ENCODE results near the gene PAK3.

PAK3 gene

DNA sequence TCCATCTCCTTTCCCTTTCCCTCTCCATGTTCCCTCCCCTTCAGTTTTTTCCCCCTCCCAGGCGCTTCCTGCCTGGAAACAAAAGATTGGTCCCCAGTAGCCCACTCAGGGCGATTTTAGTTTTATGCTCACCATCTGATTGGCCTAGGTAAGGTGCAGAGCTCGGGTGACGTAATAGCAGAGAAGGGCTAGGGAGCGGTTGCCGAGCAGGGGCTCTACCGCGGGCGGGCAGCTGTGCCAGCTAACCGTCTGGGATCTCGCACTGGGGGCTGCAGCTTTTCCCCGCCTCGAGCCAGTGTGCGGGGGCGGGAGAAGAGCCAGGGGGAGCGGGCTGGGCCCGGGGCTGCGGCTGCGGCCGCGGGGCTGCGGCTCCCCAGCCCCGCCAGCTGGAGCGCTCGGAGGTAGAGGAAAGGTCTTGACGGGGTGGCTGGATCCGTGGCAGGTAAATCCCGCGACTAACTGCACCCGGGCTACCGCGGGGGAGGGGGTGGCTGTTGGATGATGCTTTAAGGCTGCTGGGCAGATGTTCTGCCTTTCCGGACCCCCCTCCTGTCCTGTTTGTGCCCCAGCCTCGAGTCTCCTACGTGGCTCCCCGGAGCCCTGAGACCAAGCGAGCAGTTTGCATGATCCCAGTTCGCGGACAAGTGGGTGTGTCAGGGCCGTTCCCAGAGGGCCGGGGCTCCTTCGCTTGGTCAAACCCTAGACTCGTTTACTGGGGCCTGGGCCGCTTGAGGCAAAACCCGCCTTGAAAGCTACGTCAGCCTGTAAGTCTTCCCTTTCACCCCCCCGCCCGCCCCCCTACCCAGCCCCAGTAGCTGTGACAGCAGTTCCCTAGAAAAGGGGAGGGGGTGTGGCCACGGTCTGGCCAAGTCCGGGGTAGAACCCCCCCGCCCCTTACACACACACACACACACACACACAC lies at the start of gene PAK3:
Gene PAK3 (plus strand): TSS at position 218 of the 922 bp plus-strand sequence. CDS start 26,913 bp downstream, outside the sequence.
- peak; percentile 69 for DNase-seq (ENCODE audit: low spot score)

DNA sequence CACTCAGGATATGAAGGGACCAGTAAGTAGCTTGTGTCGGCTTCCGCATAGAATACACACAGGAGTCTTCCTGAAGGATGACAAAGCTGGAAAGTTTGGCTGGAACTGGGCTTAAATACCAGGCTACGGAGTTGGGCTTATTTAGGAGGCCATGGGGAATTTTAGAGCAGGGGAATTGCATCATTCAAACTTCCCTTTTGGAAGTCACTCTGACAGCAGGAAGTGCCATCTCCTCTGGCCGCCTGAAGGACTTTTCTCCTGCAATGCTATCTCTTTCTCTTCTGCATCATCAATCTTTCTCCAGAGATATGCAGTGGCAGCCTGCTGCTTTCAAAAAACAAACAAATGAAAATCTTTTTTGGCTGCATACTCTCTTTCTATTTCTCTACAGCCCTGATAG lies 48.4 kb upstream of the PAK3 start:
- no peak for DNase-seq (ENCODE audit: low spot score)

DNA sequence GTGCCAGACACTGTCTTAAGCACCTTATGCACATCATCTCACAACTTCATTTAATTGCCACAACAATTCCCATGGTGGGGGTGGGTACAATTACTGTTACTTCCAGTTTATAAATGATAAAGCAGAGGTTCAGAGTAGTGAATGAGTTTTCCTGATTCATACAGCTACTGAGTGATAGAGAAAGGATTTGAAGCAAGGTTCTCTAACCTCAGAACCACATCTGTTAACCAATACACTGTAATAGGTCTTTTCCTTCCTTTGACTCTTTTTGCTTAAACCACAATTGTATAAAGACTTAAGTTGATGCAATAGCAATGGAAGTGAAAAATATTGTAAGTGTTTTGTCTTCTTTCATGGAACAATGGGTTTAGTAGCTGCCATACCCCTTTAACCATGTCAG lies 43.5 kb upstream of the PAK3 start:
- DNase-seq (ENCODE audit: low spot score), result no peak

DNA sequence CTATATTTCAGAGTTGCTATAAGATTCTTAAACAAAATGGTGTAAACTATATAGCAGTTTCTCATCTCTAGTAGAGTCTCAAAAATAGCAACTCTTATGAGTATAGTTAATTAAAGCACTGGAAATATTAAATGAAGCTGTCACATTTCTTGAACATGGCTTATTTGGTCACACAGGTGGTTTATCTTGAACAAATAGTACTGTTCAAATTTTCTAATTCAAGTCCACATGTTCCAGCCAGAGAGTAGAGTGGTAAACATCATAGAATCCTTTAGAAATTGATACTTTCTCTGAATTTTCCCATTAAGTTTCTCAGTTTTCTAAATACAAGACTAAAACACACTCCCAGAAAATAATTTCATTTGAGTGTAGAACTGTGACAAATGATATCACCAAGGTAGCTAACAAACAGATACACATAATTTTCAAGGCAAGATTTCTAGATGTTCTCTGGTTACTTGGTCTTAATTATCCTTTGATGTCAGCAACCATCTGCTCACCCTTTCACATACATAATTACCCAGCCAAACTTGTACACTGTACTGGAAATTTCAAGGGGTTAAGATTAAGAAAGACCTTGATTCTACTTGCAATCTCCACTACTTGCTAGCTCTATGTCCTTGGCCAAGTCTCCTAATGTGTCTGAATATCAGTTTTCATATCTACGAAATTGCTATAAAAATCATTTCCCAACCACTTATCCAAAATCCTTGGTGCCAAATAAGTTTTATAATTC lies 24.3 kb upstream of the PAK3 start:
- no peak for DNase-seq (ENCODE audit: low spot score)

DNA sequence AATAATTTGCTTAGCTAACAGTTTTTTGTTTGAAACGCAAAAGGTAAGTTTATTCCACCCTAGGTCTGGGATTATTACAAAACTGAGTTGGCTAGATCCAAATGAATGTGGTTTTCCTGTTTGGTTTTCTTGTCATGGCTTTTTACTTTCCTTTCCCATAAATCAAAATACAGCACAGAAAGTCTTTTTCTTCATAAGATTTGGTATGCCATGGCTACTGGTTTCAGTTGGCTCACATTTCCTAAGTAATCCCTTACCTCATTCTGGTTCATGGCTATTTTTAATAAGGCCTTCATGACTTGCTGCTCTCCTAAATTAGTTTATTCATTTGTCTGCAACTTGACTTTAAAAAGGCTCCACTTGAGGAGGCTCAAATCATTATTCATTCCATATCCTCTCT lies 12.9 kb upstream of the PAK3 start:
- DNase-seq (ENCODE audit: low spot score), result no peak

DNA sequence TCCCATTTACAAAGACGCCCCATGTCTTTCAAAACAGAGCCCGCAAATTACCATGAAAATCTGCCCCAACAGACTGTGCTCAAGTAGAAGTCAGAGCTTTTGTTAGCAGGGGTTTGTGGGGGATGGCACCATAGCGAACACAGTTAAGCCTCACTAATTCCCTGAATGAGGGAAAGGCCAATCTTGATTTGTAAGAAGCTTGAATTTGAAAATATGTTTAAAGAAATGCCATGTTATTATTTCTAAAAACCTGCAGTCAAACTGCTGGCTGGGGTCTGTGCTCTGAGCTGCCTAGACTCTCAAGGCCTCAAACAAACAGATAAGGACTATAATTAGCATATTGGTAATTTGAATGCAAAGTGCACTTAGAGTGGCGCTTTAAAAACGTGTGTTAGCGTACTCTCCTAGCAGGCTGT lies 9.4 kb upstream of the PAK3 start:
- no peak for DNase-seq (ENCODE audit: low spot score)

DNA sequence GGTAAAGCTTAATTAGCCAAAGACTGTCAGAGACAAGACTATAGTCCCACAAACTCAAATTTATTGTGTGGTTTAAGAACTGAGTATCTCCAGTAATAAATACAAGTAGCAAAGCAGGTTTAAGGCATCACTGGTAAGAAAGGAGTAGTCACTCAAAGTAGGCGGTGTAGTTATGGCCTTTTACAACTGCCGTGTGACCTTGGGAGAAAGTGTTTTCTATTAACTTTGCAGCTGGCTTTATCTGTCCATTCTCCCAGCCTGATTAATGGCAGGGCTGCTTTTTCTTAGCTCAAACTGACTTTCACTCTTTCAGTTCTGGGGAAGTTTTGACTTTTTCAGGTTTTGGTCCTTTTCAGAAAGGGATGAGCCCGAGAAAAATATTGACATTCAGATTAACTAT lies 7.4 kb upstream of the PAK3 start:
- DNase-seq (ENCODE audit: low spot score), result no peak

DNA sequence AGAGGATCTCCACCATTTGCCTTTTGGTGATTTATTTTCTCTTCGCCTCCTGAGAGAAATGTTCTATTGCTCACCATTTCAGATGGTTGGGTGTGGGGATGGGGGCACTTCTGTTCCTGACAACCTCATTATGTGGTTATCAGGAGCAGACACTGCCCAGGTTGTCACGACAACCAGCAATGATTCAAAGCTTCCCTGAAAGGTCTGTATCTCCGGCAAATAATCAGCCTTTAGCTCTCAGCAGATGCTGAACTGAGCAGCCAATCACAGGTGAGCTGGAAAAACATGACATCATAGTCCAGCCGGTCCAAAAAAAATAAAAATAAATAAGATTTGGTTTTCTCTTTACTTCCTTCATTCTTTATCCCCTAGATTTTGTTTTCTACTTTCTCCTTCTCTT lies 5.5 kb upstream of the PAK3 start:
- no peak for DNase-seq (ENCODE audit: low spot score)

DNA sequence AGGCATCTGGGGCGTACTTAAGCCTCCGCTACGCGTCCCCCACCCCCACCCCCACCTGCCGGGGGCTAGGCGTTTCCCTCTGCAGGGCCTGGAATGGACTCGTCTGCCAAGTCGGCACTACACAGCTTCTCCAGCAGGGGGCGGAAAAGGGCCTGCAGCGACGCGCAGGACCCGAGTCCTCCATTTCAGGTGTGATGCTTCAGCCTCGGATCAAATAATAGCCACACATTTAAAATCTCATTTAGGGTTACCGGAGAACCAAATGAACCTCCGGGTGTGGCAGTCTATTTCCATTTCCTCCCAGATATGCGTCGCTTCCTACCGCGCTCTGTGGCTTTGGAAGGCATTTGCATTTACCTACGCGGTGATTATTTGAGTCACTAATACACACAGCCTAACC lies 2.9 kb downstream of the PAK3 start:
- DNase-seq (ENCODE audit: low spot score), result peak; percentile 86

DNA sequence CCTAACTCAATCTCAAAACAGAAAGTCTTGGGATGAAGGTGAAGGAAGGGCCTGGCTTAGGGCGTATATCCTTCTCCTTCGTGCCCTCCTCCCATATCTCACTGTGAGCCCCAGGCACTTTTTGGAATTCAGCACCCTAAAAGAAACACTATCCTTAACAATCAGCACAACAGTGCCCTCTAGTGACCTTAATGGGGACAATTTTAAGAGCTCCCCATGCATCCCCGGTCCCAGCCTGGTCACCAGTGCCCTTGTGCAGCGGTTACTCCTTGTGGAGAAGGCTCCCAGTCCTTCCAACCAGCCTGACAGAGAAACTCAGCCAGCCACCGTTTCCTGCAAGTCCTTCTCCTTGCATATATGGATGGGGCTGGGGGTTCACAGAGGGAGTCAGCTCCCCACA lies 4.2 kb downstream of the PAK3 start:
- DNase-seq (ENCODE audit: low spot score), result peak; percentile 77

DNA sequence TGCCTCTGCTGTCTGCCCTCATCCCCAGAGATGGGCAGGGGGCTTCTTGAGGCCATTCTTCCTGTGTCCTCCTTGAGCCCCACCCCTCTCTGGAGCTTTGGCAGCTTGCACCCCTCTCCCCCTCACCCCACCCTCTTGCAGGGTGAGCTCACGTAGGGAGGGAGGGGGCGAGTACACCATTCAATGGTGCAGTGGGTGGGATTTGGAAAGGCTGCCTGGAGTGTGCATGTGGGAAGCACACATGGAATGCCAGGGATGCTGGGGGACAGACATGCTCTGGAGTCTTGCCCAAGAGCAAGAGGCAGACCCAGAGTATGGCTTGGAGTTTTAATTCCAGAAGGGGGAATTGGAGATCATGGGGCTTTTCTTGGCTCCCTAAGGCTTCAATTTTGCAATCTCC lies 5.6 kb downstream of the PAK3 start:
- DNase-seq (ENCODE audit: low spot score), result no peak

DNA sequence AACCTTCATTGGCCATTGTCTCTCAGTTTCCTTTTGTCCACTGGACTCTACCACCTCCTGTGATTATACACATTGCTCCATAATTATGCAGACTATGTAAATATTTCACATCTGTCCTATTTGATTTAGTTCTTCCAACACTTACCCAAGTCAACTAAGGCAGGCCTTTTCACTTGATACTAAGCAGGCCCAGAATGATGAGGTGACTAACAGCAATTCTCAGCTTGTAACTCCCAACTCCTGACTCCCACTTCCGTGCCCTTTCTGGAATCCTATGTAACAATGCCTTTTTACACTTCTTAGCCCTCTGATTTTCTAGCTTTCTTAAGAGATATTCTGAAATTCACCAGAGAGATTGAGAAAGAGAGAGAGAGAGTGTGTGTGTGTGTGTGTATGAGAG lies 6.6 kb downstream of the PAK3 start:
- DNase-seq (ENCODE audit: low spot score), result no peak

DNA sequence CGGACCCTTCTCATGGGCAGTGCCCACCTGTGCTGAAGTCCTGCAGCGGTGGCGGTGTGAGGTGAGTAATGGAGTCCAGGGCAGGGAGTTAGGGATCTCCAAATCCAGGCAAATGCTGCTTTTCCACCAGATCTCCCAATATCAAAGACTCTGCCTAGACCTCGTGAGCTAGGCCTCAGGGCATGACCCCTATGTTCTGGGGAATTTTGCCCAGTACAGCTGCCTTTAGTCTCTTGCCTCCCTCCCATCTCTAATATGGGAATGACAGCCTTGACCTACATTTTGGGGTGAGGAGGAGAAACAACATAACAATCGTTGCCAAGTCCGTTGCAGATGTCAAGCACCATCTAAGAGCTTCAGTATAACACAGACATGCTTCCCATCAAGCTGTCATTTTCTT lies 7.3 kb downstream of the PAK3 start:
- no peak for DNase-seq (ENCODE audit: low spot score)

DNA sequence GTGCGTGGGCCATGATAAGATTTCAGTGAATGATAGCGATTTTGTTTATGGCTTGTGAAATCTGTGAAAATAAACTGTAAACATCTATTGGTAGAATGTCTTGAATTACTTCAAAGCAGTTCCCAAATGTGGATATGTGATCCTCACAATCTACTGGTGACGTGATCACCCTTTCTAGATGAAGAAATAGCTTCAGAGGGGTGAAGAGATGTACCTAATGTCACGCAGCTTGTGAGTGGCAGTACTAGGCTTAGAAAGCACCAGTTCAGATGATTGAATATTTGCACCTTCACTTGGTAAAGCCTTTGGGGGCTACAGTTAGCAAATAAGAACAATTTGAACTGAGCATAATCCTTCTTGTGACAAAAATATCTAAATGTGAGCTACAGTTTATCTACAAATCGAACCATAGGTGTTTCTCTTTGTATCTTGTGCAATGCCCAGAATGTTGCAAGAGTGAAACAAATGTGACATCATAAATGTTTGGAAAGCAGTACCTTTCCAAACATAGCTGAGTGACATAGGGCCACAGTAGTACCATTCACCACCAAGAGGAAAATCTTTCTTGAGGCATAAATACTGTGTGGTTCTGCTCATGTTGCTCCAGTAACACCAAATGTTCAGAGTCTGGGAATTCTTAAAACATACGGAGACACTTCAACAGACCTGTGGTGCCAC lies 14.2 kb downstream of the PAK3 start:
- DNase-seq (ENCODE audit: low spot score), result no peak

DNA sequence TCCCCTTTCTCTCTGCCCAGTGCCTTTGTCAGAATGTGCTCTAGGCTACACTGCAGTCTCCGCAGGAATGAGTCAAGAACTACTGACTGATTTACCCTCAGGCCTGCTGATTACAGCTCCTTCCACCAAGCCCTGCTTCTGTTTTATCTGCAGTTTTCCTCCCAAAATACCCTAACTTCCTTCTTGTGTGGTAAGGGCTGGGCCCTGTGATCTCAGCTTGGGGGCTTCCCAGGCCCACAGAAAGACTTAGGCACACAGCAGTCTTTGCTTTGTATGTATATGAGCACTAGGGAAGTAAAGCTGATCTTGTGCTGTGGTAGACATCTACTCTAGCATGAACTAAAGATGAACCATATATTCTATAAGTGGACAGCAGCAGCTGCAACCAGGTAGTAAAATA lies 18.8 kb downstream of the PAK3 start:
- no peak for DNase-seq (ENCODE audit: low spot score)

DNA sequence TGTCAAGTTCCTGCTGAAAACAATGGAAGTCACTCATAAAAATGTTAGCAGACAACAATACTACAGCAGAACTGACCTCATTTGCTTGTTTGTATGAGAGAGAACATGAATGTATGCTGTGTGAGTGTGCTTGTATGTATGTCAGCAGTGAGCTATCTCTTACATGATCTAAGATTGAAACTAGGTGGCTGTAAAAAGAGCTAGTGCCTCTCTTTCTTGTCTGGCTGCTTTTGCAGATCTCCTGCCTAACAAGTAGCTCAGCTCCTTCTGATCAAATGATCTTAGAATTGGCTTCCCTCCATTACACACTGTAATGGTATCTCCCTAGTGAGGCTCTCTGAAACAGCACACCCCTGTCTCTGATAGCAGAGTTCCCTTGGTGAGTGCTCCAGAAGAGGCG lies 20.7 kb downstream of the PAK3 start:
- no peak for DNase-seq (ENCODE audit: low spot score)

DNA sequence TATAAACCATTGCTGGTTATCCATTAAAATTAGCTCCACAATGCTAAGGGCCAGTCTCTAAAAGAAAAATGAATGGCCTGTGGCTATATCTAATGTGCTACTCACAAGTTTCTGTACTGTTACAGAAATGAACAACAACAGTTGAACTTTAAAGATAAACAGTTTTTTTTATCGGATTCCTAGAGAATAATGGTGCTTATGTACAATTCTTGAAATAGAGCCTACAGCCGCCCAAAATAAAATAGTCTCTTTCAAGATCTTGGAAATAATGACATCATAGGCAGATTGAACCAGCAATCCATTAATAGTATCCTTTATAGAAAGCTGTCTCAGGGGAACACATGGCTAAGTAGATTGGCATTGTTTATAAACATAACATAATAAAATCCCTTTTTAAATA lies 23.4 kb downstream of the PAK3 start:
- no peak for DNase-seq (ENCODE audit: low spot score)

DNA sequence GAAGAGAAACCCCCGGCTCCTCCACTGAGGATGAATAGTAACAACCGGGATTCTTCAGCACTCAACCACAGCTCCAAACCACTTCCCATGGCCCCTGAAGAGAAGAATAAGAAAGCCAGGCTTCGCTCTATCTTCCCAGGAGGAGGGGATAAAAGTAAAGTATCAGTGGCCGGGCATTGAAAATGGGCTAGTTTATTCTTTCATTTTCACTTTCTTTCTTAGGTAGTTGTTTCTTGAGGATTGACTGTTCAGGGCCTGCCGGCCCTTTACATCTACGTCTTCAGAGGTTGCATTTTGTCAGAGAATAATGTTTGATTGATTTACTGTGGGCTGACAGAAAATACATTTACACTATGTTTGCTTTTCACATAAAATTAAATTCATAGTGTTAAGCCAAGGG lies 27.1 kb downstream of the PAK3 start:
- no peak for DNase-seq (ENCODE audit: low spot score)

DNA sequence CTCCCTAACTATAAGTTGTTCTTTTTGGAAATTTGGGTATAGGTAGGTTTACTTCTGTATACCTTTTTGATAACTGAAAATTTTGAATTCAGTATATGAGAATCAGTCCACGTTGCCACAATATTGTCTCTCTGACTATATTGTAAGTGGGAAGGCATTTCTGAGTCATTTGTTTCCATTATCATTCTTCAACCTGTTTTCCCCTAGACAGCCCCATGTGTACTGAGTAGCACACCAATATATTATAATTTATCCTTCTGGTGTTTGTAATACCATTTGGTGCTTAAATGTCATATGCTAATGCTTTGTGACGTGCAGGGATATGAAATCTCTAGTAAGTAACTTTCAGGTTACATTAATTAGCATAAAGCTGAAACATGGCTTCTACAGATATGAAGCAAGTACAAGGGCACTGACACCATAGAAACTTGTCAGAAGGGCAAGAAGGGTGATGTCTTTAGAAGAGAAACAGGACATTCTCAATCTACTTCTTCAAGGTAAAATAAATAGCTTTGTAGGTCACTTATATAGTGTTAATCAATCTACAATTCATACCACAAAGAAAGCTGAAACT lies 27.7 kb downstream of the PAK3 start:
- no peak for DNase-seq (ENCODE audit: low spot score)

DNA sequence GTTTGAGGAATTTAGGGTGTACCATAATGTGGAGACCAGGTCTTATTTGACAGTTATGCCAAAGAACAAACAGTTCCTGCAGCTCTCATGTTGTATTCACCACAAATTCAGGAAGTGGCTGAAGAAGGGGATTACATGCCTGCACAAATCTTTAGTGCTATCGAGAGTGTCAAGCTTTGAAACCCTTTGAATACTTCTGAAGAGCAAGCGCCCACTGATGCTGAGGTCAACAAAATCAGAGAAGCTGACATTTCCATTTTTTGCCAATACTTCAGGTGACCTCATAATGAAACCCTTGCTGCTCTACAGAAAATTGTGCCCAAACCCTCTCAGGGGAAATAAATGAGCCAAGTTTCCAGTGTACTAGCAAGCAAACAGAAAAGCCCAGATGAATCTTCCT lies 28.4 kb downstream of the PAK3 start:
- no peak for DNase-seq (ENCODE audit: low spot score)

DNA sequence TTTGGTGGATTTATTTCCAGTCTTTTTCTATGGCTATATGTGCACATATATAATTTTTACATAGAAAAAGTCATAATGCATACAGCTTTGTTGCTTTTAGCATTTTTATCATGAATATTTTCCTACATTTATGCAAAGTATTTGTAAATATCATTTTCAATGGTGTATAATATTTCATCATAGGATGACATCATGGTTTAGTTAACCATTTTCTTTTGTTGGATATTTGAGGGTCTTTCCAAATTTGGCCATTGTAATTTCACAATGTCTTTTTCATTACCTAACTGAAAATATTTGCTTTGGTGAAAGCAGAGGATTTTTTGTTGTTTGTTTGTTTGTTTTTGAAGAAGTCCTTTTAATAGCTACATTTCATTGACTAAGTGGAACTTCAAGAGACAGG lies 31.0 kb downstream of the PAK3 start:
- DNase-seq (ENCODE audit: low spot score), result no peak

DNA sequence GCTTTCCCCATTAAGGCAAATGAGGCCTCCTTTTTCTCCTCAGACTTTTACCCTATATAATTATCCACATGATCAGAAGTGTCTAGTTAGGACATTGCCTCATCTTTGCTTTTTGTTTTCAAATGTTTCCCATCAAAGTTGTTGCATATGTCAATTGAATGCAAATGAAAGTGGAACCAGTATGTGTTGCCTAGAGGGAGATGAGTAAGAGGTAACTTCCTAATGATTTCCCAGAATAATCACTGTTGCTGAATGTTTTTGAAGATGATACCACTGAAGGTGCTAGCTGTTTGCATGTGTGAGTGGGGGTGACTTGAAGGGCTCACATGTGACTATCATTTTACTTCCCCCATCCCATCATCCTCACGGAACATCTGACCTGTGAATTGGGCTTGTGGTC lies 33.9 kb downstream of the PAK3 start:
- no peak for DNase-seq (ENCODE audit: low spot score)

DNA sequence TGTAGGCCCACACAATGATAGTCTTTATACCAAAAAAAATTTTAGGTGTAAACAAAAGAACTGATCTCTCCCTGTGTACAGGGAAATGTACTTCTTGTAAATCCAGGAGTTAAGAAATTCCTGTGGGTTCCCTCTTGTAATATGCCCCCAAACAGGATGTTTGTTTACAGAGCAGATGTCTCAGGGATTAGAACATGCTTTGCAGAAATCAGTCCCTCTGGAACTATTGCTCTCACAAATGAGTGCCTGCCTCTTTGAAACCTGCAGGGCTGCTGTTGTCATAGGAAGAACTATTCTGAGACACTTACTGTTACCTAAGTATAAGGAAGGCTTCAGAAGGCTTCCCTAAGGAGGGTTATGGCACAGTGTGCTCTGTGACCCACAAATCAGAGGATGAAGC lies 35.6 kb downstream of the PAK3 start:
- DNase-seq (ENCODE audit: low spot score), result no peak
